Measurements from ENCODE around the gene RAPGEF2.
A peak's percentile ranks its signal among the peaks of the same experiment; 100 is the strongest.
"Not testable (repeated sequence)": the region's sequence is repeated elsewhere in the genome, so short reads cannot be mapped to it uniquely, and the experiment has no call there.

Gene RAPGEF2

DNA sequence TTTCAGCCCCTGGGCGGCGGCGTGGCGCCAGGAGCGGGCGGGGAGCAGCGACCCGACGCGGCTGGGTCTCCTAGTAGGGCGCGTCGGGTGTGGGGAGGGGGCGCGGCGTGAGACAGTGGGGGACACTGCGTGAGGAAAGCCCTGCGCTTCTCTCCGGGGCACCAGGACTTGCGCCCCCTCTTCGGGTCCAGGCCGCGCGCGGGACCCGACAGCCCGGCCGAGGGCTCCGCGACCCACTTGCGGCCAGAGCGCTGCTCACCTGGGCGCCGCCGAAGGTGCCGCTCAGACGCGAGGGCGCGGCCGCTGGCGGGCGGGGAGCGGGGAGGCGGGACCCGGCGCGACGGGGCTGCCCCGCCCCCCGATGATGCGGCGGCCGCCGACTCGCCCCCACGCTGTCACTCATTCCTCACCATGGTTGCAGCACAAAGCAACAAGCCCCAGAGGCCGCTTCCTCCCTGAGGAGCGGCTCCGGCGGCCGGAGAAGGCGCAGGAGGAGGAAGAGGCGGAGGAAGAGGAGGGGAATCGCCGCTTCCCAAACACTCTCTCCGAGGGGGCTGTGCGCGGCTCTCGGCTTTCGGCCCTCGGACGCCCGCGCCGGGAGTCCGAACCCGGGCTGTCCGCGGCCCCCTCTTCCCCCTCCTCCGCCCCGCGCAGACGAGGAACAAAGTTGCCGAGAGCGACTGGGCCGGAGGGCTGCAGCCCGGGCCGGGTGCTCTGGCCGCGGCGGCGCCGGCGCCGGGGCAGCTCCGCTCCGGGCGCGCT is at the start of gene RAPGEF2:
TSS of gene RAPGEF2 (plus strand) at position 458 of the 762 bp plus-strand sequence. CDS start 1,084 bp downstream, outside the sequence.
- H3K9me3 ChIP-seq, result no peaks in the 10 kb centered on the region
- peak; percentile 91 to 96 for DNase-seq
- intact Hi-C loops (cut with DNase I; ENCODE audit: low total_unique reads), result loop anchor here (10.0 kb wide), 2 partner anchors 72 to 328 kb away; no protein-coding TSS in a partner anchor
- peak within 1 kb of the TSS; percentile 89 to 99 for H3K4me3 ChIP-seq
- H3K4me1 ChIP-seq, result peaks cover 0 to 29% (median 17%) of the 10 kb centered on the region in 4 donors
- TF ChIP-seq, protein P1, sequence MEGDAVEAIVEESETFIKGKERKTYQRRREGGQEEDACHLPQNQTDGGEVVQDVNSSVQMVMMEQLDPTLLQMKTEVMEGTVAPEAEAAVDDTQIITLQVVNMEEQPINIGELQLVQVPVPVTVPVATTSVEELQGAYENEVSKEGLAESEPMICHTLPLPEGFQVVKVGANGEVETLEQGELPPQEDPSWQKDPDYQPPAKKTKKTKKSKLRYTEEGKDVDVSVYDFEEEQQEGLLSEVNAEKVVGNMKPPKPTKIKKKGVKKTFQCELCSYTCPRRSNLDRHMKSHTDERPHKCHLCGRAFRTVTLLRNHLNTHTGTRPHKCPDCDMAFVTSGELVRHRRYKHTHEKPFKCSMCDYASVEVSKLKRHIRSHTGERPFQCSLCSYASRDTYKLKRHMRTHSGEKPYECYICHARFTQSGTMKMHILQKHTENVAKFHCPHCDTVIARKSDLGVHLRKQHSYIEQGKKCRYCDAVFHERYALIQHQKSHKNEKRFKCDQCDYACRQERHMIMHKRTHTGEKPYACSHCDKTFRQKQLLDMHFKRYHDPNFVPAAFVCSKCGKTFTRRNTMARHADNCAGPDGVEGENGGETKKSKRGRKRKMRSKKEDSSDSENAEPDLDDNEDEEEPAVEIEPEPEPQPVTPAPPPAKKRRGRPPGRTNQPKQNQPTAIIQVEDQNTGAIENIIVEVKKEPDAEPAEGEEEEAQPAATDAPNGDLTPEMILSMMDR (IDR thresholded peaks at IDR 0.05), result no peak
- H3K36me3 ChIP-seq, result no peaks in the 10 kb centered on the region
- H3K27ac ChIP-seq, result peak within 1 kb of the TSS; percentile 96 to 99
- no peaks in the 10 kb centered on the region for H3K27me3 ChIP-seq

- H3K27ac ChIP-seq, result no peak overlapping the region
- H3K27me3 ChIP-seq, result no peaks in the 10 kb centered on the region
- intact Hi-C loops (cut with DNase I; ENCODE audit: low total_unique reads), result no loop called here
- H3K4me3 ChIP-seq, result no peak overlapping the region
- H3K36me3 ChIP-seq, result no peaks in the 10 kb centered on the region
- DNase-seq, result no peak
- H3K9me3 ChIP-seq, result no peaks in the 10 kb centered on the region
- TF ChIP-seq, protein P1 (IDR thresholded peaks at IDR 0.05), result no peak
- no peaks in the 10 kb centered on the region for H3K4me1 ChIP-seq
Measured at GRCh38 chr4:159055833-159056232, 47.0 kb upstream of the RAPGEF2 start.

DNA sequence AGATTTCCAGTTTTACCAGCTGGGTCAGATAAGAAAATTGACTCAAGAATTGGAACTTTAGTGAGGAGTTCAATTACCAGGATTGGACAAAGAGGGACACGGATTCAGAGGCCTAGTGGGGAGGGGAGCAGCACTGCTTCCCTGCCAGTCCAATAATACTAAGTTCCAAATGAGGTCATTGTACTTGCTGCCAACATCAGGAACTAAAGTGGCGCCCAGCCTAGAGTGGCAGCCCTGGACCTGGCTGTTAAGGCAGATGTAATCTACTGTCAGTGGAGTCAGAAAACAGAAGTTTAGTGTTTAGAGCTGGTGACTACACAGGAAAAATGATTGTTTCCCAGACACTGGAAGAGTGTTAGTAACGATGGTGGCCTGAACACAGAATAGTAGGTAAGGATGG is 42.7 kb upstream of the RAPGEF2 start:
- Histone ChIP-seq H3K27ac (no peak overlapping the region), H3K4me1 (no peaks in the 10 kb centered on the region), H3K9me3 (no peaks in the 10 kb centered on the region), H3K27me3 (no peaks in the 10 kb centered on the region), H3K36me3 (no peaks in the 10 kb centered on the region), H3K4me3 (no peak overlapping the region)
- intact Hi-C loops (cut with DNase I; ENCODE audit: low total_unique reads), result no loop called here
- TF ChIP-seq, protein P1 (IDR thresholded peaks at IDR 0.05), result no peak
- no peak for DNase-seq

GRCh38 chr4:159062381-159062780 is 40.5 kb upstream of the RAPGEF2 start:
- no peak overlapping the region for H3K4me3 ChIP-seq
- intact Hi-C loops (cut with DNase I; ENCODE audit: low total_unique reads), result no loop called here
- no peaks in the 10 kb centered on the region for H3K4me1 ChIP-seq
- no peak overlapping the region for H3K27ac ChIP-seq
- DNase-seq, result no peak
- no peaks in the 10 kb centered on the region for H3K27me3 ChIP-seq
- no peaks in the 10 kb centered on the region for H3K36me3 ChIP-seq
- TF ChIP-seq, protein P1 (IDR thresholded peaks at IDR 0.05), result no peak
- H3K9me3 ChIP-seq, result no peaks in the 10 kb centered on the region

DNA sequence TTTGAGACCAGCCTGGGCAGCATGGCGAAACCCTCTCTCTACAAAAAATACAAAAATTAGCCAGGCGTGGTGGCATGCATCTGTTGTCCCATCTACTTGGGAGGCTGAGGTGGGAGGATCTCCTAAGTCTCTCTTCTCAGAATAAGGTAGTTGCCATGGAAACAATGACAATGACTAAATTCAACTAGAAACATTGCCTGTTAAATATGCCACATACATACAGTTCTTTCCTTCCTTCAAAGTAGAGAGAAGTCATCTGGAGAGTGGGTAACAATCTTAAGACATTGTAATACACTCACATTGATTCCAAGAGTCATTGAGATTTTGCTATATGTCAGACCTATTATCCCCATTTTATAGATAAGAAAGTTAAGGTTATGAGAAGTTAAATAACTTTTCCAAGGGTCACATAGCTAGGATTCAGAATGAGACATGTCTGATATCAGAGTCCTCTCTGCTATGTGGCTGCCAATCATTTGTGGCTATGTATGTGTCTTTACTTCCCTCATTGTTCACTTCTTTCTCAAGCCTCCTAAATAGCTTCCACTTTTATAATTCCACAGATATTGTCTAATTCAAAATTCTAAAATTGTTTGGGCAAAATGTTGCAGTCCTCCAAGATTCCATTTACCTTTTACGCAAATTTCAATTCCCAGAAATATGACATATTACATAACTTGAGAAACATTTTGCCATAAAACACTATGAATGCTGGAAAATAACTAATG is 37.2 kb upstream of the RAPGEF2 start:
- no peak for DNase-seq
- Histone ChIP-seq H3K36me3 (no peaks in the 10 kb centered on the region), H3K27ac (no peak overlapping the region), H3K4me1 (no peaks in the 10 kb centered on the region), H3K9me3 (no peaks in the 10 kb centered on the region), H3K27me3 (no peaks in the 10 kb centered on the region), H3K4me3 (no peak overlapping the region)
- intact Hi-C loops (cut with DNase I; ENCODE audit: low total_unique reads), result no loop called here
- TF ChIP-seq, protein P1 (IDR thresholded peaks at IDR 0.05), result no peak

GRCh38 chr4:159068139-159068538 is 34.7 kb upstream of the RAPGEF2 start:
- H3K27me3 ChIP-seq; DNase-seq; H3K36me3 ChIP-seq; H3K9me3 ChIP-seq; intact Hi-C loops (cut with DNase I; ENCODE audit: low total_unique reads); H3K27ac ChIP-seq; H3K4me3 ChIP-seq; H3K4me1 ChIP-seq: not testable (repeated sequence)

Data from tibial artery (tissue), 4 donors.